Fibroblast of mammary gland (primary cell): ENCODE measurements around the gene GC.

Experiments used
- DNase-seq: peaks from one replicate; pipeline ENCODE4 v3.0.0-alpha.2; 2010; ENCODE audit warnings: low read depth
- H3K4me3 ChIP-seq: 2 replicates; pipeline ENCODE4 v1.5.1; 2011; ENCODE audit warnings: low read depth, mild to moderate bottlenecking, low read length, moderate library complexity; ENCODE audit not compliant: control insufficient read depth
- TF ChIP-seq, protein P1 (sequence below): conservative IDR thresholded peaks from 2 replicates; pipeline ENCODE4 v1.5.1; 2011; ENCODE audit warnings: low read depth, low read length, inconsistent platforms; ENCODE audit not compliant: control insufficient read depth, insufficient read depth

The GC gene

DNA sequence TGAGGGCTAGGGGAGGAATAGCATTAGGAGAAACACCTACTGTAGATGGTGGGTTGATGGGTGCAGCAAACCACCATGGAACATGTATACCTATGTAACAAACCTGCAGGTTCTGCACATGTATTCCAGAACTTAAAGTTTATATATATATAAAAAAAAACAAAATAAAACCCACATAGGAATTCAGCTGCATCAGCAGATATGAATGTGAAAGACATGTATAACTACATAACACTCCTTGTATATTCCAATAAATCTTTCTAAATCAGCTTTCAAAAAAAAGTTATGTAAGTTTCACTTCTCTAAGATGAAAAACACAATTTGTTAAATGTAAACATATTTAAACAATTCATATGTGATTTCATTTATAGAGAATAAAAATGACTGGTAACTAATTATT is 6.0 kb downstream of the GC start:
- TF ChIP-seq, protein P1, sequence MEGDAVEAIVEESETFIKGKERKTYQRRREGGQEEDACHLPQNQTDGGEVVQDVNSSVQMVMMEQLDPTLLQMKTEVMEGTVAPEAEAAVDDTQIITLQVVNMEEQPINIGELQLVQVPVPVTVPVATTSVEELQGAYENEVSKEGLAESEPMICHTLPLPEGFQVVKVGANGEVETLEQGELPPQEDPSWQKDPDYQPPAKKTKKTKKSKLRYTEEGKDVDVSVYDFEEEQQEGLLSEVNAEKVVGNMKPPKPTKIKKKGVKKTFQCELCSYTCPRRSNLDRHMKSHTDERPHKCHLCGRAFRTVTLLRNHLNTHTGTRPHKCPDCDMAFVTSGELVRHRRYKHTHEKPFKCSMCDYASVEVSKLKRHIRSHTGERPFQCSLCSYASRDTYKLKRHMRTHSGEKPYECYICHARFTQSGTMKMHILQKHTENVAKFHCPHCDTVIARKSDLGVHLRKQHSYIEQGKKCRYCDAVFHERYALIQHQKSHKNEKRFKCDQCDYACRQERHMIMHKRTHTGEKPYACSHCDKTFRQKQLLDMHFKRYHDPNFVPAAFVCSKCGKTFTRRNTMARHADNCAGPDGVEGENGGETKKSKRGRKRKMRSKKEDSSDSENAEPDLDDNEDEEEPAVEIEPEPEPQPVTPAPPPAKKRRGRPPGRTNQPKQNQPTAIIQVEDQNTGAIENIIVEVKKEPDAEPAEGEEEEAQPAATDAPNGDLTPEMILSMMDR, result no peak
- DNase-seq, result no peak
- H3K4me3 ChIP-seq, result no peak overlapping the region

DNA sequence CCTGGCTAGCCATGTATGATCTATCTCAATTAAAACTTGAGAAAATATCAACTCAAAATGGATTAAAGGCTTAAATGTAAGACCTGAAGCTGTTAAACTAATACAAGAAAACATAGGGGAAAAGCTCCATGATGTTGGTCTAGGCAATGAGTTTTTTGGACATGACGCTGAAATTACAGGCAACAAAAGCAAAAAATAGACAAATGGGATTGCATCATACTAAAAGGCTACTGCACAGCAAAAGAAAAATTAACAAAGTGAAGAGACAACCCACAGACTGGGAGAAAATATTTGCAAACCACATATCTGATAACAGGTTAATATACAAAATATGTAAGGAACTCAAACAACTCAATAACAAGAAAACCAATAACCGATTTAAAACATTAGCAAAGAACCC is 8.4 kb downstream of the GC start:
- no peak for DNase-seq
- TF ChIP-seq, protein P1, result no peak
- H3K4me3 ChIP-seq, result no peak overlapping the region

DNA sequence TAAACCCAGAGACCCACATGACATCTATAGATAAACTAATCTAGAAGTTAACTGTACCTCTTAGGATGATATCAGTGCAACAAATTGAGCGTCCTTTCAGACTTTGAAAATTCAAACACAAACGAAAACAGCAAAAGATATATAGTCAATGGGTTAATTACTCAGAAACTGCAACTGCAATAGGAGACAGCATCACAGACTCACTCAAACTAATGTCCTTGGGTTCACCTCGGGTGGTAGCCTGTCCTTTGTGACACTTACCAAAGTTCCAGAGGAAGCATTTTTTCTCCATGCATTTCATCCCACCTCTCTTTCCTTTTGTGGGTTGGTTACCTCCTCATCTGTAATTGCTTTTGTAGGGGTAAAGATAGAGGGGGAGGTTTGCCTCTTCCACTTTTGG is 9.7 kb downstream of the GC start:
- DNase-seq, result no peak
- TF ChIP-seq, protein P1, result no peak
- no peak overlapping the region for H3K4me3 ChIP-seq

DNA sequence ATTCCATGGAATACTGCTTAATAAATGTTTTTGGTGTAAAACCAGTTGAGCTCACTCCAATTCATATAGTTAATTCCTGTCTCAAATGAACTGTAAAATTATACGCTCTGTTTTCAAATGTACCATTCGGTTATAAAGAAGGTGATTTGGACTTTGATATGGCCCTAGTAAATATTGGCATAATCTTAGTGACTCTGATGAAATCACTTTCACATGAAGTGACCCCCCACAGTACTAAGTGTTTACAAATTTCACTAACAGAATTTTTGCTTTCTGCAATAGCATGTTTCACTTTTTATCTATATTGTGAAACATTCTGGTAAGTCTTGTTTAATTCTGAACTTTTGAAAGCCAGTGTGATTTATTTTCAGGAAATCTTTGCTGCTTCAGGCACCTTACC is 10.9 kb downstream of the GC start:
- H3K4me3 ChIP-seq, result no peak overlapping the region
- no peak for DNase-seq
- TF ChIP-seq, protein P1, result no peak

DNA sequence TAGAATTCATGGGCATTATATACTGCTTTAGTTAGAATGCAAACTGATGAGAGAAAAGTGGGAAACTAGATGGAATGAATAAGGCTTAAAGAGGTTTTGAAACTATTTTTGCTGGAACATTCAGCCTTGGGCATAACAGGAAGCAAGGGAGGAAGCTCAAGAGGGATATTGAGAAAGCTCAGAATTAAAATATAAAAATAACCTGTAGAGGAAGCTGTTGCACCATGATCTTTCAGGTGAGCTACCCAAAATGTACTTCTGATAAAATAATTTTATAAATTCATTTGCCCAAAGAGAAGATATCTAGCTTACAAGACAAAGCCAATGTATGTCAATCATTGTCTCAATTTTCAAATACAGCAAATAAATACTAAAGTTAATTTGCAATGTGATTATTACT is 11.3 kb downstream of the GC start:
- TF ChIP-seq, protein P1, result no peak
- H3K4me3 ChIP-seq, result no peak overlapping the region
- DNase-seq, result no peak

DNA sequence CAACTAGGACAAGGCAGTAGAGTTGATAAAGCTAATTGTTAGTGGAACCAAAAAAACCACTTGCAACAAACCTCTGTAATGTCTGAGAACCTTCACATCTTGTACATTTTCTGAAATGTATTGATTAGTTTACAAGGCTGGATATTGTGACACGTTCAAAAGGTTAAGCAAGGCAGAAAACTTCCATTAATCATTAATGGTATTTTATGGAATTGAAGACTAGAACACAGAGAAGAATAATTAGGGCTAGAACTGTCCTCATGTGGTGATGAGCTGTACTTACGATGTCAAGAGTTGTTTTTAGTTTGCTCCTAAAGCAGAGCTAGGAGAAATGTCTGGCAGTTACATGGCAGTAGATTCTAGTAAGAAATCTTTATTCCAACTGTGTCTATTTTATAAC is 12.3 kb downstream of the GC start:
- no peak overlapping the region for H3K4me3 ChIP-seq
- TF ChIP-seq, protein P1, result no peak
- DNase-seq, result no peak

DNA sequence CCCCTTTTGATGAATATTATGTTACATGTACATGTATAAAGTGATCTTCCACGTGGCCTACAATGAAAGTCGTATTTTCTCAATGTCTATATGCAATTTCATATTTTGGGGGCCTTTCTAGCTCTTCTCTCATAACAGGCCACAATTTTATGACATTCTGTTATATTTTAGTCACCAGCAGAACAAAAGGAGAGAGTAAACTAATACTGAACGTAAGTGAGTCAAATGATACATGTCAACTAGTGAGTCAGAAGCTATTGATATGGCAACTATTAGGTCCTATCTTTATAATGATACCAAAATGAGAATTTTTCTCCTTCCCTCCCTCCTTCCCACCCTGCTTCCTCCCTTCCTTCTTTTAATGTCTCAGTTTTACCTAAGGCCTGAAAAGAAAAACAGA is 14.4 kb downstream of the GC start:
- DNase-seq, result no peak
- no peak overlapping the region for H3K4me3 ChIP-seq
- TF ChIP-seq, protein P1, result no peak
